SK-N-SH (cell line): ENCODE results near the gene CDH4. TPM values are rescaled to one million over a fixed set of nuclear protein-coding genes. Genes with fewer than 3 reads are reported as not detected.

ENCODE experiments used
- CTCF ChIA-PET: fragments of 300-600, 350-600 bp; formaldehyde crosslinking; extraction: SDS; loops from one replicate; lab custom pipeline; 2021; lab: Yijun Ruan, JAX
- POLR2A ChIA-PET: fragments of 350-600 bp; sonication (Branson Sonifier 250); formaldehyde crosslinking; extraction: SDS; loops from one replicate; lab custom pipeline; 2020; ENCODE audit warnings: antibody characterized with exemption, inconsistent platforms; lab: Yijun Ruan, JAX
- DNase-seq: peaks from one replicate; pipeline ENCODE4 v3.0.0; 2012
- H2AFZ ChIP-seq: fragments of 200-600 bp; sonication (generic); 2 replicates; pipeline ENCODE4 v1.8.1; 2016; ENCODE audit warnings: antibody characterized with exemption, mild to moderate bottlenecking, low read depth
- H3F3A ChIP-seq: fragments of 200-600 bp; sonication (generic); replicated peaks from 2 replicates; pipeline ENCODE3; 2016; ENCODE audit warnings: antibody characterized with exemption, mild to moderate bottlenecking; ENCODE audit not compliant: insufficient read depth
- H3K27ac ChIP-seq, 2 experiments: fragments of 200-500 bp in 1 of 2; fragments of 200-600 bp in 1 of 2; sonication (Bioruptor generic) in 1 of 2; sonication (generic), shearing (Covaris generic) in 1 of 2; 2 replicates each; pipeline versions ENCODE4 v1.5.1 to v1.6.1; 2014 to 2016; ENCODE audit warnings: low read depth in 2 of 2, inconsistent platforms in 1 of 2, low read length in 1 of 2, mild to moderate bottlenecking in 1 of 2, mixed read lengths in 1 of 2
- H3K27me3 ChIP-seq: fragments of 200-600 bp; sonication (generic), shearing (Covaris generic); 2 replicates; pipeline ENCODE4 v1.6.1; 2016; ENCODE audit warnings: mixed run types; ENCODE audit not compliant: insufficient read depth
- H3K36me3 ChIP-seq, 2 experiments: fragments of 200-500 bp in 1 of 2; fragments of 200-600 bp in 1 of 2; sonication (Bioruptor generic) in 1 of 2; sonication (generic) in 1 of 2; replicated peaks in 1 of 2; 2 replicates each; pipeline versions ENCODE3 to v1.5.1; 2014 to 2016; ENCODE audit warnings: low read length in 1 of 2, mild to moderate bottlenecking in 1 of 2; ENCODE audit not compliant: insufficient read depth in 2 of 2, control insufficient read depth in 1 of 2
- H3K4me1 ChIP-seq, 2 experiments: fragments of 200-500 bp in 1 of 2; fragments of 200-600 bp in 1 of 2; sonication (Bioruptor generic) in 1 of 2; sonication (generic), shearing (Covaris generic) in 1 of 2; 2 replicates each; pipeline versions ENCODE4 v1.5.1 to v1.6.1; 2014 to 2016; ENCODE audit warnings: low read depth in 1 of 2, low read length in 1 of 2, mixed run types in 1 of 2; ENCODE audit not compliant: insufficient read depth in 2 of 2, control insufficient read depth in 1 of 2
- H3K4me2 ChIP-seq: fragments of 200-600 bp; sonication (generic), shearing (Covaris generic); 2 replicates; pipeline ENCODE4 v1.6.1; 2017; ENCODE audit warnings: mixed run types
- H3K4me3 ChIP-seq, 2 experiments: fragments of 200-500 bp in 1 of 2; fragments of 200-600 bp in 1 of 2; sonication (Bioruptor generic) in 1 of 2; sonication (generic), shearing (Covaris generic) in 1 of 2; 2 replicates each; pipeline versions ENCODE4 v1.5.1 to v1.8.1; 2014 to 2016; ENCODE audit warnings: low read depth in 2 of 2, inconsistent platforms in 1 of 2, low read length in 1 of 2, mild to moderate bottlenecking in 1 of 2, mixed read lengths in 1 of 2, moderate library complexity in 1 of 2
- H3K79me2 ChIP-seq: fragments of 200-600 bp; sonication (generic); 2 replicates; pipeline ENCODE4 v1.8.1; 2017; ENCODE audit warnings: mild to moderate bottlenecking; ENCODE audit not compliant: insufficient read depth
- H3K9ac ChIP-seq: fragments of 200-600 bp; sonication (generic); 2 replicates; pipeline ENCODE4 v1.6.1; 2017; ENCODE audit warnings: mixed run types
- H3K9me2 ChIP-seq: fragments of 200-600 bp; sonication (generic); 2 replicates; pipeline ENCODE4 v1.6.1; 2017; ENCODE audit warnings: mixed run types
- H3K9me3 ChIP-seq: fragments of 200-600 bp; sonication (generic); 2 replicates; pipeline ENCODE4 v1.6.1; 2017; ENCODE audit warnings: mixed run types, mild to moderate bottlenecking, moderate library complexity
- H4K20me1 ChIP-seq: fragments of 200-600 bp; sonication (generic); 2 replicates; pipeline ENCODE4 v1.6.1; 2017; ENCODE audit warnings: mild to moderate bottlenecking, mixed run types; ENCODE audit not compliant: insufficient read depth
- CTCF ChIP-seq: fragments of 200-600 bp; sonication (generic); IDR thresholded peaks from 2 replicates; pipeline ENCODE4 v1.6.1; 2017; ENCODE audit warnings: antibody characterized with exemption, mild to moderate bottlenecking, moderate library complexity
- EP300 ChIP-seq, 2 experiments: IDR thresholded peaks; 2 replicates each; pipeline versions ENCODE4 v1.4.0 to v1.6.1; 2012; ENCODE audit warnings: borderline replicate concordance in 1 of 2, low read depth in 1 of 2, low read length in 1 of 2
- FOSL2 ChIP-seq: IDR thresholded peaks from 2 replicates; pipeline ENCODE4 v1.4.0; 2012; ENCODE audit warnings: low read depth, mild to moderate bottlenecking, moderate library complexity, borderline replicate concordance
- MEF2A ChIP-seq: IDR thresholded peaks from 2 replicates; pipeline ENCODE4 v1.4.0; 2012; ENCODE audit warnings: low read depth, borderline replicate concordance
- POLR2AphosphoS5 ChIP-seq: IDR thresholded peaks from 2 replicates; pipeline ENCODE4 v1.6.1; 2012; ENCODE audit warnings: low read depth, low read length
- RAD21 ChIP-seq: IDR thresholded peaks from 2 replicates; pipeline ENCODE4 v1.6.1; 2012; ENCODE audit warnings: mild to moderate bottlenecking, low read length
- REST ChIP-seq: IDR thresholded peaks from 2 replicates; pipeline ENCODE4 v1.6.1; 2012; ENCODE audit warnings: mild to moderate bottlenecking, low read depth, low read length, moderate library complexity
- RFX5 ChIP-seq: IDR thresholded peaks from 2 replicates; pipeline ENCODE4 v1.6.1; 2012; ENCODE audit warnings: mild to moderate bottlenecking, improper control_type of control experiment, low read length
- SIN3A ChIP-seq: IDR thresholded peaks from 2 replicates; pipeline ENCODE4 v1.6.1; 2012; ENCODE audit warnings: low read depth, mild to moderate bottlenecking, low read length, moderate library complexity, borderline replicate concordance
- TAF1 ChIP-seq: IDR thresholded peaks from 2 replicates; pipeline ENCODE4 v1.6.1; 2012; ENCODE audit warnings: low read depth, mild to moderate bottlenecking, low read length, moderate library complexity, borderline replicate concordance
- TCF12 ChIP-seq: IDR thresholded peaks from 2 replicates; pipeline ENCODE4 v1.4.0; 2012
- USF2 ChIP-seq: fragments of 150-350 bp; IDR thresholded peaks from 2 replicates; pipeline ENCODE4 v1.6.1; 2017; ENCODE audit warnings: antibody characterized with exemption, low read length, low read depth, borderline replicate concordance
- YY1 ChIP-seq: IDR thresholded peaks from 2 replicates; pipeline ENCODE4 v1.4.0; 2012; ENCODE audit warnings: low read depth, mild to moderate bottlenecking
- WGBS: methylation state at CpG from one replicate; pipeline ENCODE4 v1.1.6; 2017; ENCODE audit warnings: low lambda C conversion rate; 5-methylcytosine and 5-hydroxymethylcytosine counted together
- polyA plus RNA-seq, 3 experiments: library from polyadenylated mRNA; depleted of rRNA; stranded (reverse); fragments of >200 nt; gene quantifications; 2 replicates each; pipeline ENCODE4 v1.2.3, GENCODE V29; 2012

The CDH4 gene
- polyA plus RNA-seq, 1 of the 3 experiments (the other 2 are of a cell fraction): not detected

- TF ChIP-seq REST (no peak), EP300 (IDR thresholded peaks at IDR 0.05; ENCODE audit: borderline replicate concordance in 1 of 2, low read depth in 1 of 2, low read length in 1 of 2) (no peak), RFX5 (no peak)
These were observed 262.9 kb downstream of the CDH4 start (continued) for GRCh38 chr20:61514805-61515505.

GRCh38 chr20:61515922-61516321, 263.9 kb downstream of the CDH4 start:
- no peak overlapping the region for H3K27ac ChIP-seq
- H3K4me1 ChIP-seq: no peaks in the 10 kb centered on the region
- TF ChIP-seq FOSL2 (no peak), RAD21 (no peak), REST (no peak), TAF1 (no peak), USF2 (no peak), YY1 (no peak), RFX5 (no peak), CTCF (no peak), SIN3A (no peak), POLR2AphosphoS5 (no peak), TCF12 (no peak), MEF2A (no peak)
- no peak for DNase-seq
- no peaks in the 10 kb centered on the region for H3K36me3 ChIP-seq
- ChIA-PET CTCF (interaction anchor here (1.1 kb wide), 1 partner anchor 64 kb away, joined by 3 read pairs; no protein-coding TSS in a partner anchor), POLR2A (no interaction called here)
- no peaks in the 10 kb centered on the region for H3K9me3 ChIP-seq
- H3K27me3 ChIP-seq: no peaks in the 10 kb centered on the region
- no peaks in the 10 kb centered on the region for H3F3A ChIP-seq
- no peak overlapping the region for H3K4me2 ChIP-seq
- no peak overlapping the region for H2AFZ ChIP-seq
- H4K20me1 ChIP-seq: no peaks in the 10 kb centered on the region
- H3K9me2 ChIP-seq: no peaks in the 10 kb centered on the region
- no peaks in the 10 kb centered on the region for H3K79me2 ChIP-seq
- no peak overlapping the region for H3K9ac ChIP-seq
- H3K4me3 ChIP-seq: no peak overlapping the region
- 35% methylated on average over 11 of the region's 14 CpGs for WGBS
